AG09319 (cell line): ENCODE measurements around the gene SLC35A3.

Source experiments
- DNase-seq: peaks from one replicate; pipeline ENCODE4 v3.0.0-alpha.2; 2010; ENCODE audit warnings: low read depth; ENCODE audit errors: extremely low read depth
- TF ChIP-seq, protein P1 (sequence below): IDR thresholded peaks from 2 replicates; pipeline ENCODE4 v1.5.1; 2011; ENCODE audit warnings: low read depth, mild to moderate bottlenecking, inconsistent platforms, low read length, moderate library complexity

Gene SLC35A3

DNA sequence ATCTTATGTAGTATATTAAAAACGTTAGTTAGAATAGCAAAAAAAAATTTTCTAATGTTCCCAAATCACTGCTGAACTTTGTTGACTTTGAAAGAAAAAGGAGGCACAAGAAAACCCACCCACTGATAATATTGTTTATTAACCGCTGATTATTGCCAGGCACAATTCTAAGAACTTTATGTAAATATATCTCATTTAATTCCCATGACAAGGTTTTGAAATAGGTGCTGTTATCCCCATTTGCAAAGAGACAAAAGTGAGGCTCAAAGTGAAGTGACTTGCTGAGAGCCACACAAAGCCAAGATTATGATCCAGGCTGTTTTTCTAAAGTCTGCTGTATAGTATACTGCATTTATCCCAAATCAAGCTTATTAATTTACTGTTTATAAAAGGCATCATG, 106.5 kb downstream of the SLC35A3 start:
- TF ChIP-seq, protein P1, sequence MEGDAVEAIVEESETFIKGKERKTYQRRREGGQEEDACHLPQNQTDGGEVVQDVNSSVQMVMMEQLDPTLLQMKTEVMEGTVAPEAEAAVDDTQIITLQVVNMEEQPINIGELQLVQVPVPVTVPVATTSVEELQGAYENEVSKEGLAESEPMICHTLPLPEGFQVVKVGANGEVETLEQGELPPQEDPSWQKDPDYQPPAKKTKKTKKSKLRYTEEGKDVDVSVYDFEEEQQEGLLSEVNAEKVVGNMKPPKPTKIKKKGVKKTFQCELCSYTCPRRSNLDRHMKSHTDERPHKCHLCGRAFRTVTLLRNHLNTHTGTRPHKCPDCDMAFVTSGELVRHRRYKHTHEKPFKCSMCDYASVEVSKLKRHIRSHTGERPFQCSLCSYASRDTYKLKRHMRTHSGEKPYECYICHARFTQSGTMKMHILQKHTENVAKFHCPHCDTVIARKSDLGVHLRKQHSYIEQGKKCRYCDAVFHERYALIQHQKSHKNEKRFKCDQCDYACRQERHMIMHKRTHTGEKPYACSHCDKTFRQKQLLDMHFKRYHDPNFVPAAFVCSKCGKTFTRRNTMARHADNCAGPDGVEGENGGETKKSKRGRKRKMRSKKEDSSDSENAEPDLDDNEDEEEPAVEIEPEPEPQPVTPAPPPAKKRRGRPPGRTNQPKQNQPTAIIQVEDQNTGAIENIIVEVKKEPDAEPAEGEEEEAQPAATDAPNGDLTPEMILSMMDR, result no peak
- DNase-seq, result no peak

DNA sequence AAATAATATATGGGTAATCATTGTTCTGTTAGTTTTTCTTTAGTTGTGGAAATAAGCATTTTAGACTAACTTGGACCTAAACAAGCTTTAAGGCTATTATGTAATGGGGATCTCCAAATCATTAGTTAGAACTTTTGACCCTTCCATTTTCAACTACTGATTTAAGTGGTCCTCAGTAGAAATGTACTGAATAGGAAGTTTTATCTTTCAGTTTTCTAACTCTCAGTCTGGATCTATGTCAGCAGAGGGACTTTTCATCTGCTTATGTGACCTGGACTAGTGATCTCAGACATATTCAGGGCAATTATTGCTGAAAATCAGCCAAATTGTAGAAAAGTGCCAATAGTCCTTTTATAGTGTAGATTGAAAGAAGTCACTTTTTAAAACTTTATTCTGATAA, 106.9 kb downstream of the SLC35A3 start:
- TF ChIP-seq, protein P1, result no peak
- no peak for DNase-seq

DNA sequence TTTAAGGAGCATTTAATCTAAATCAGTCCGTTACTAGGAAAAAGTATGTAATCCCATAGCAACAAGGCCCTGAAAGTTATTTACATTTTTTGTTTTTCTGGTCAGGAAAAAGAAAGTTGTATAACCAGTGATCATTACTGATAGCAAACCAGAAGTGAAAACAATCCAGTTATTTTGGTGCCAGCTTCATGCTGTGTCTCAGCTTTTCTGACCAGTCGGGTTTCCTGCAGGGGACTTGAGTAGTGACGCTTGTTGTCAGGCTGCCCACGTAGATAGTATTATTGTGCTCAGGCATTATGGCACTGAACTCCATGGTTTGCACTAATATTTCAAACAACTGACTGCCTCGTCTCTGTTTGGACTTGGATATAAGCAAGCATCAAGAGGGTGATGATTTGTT, 107.7 kb downstream of the SLC35A3 start:
- DNase-seq, result no peak
- TF ChIP-seq, protein P1, result no peak

GRCh38 chr1:100080331-100080730, 110.5 kb downstream of the SLC35A3 start:
- no peak for DNase-seq
- TF ChIP-seq, protein P1, result no peak
